Nephron progenitor cell (in vitro differentiated cells): ENCODE measurements around the gene PTPRU.

Source experiments
- DNase-seq: peaks from one replicate; pipeline ENCODE4 v3.0.0; 2021
- H3K27ac Mint-ChIP-seq: 2 replicates; pipeline ENCODE4 v1.8.0; 2021; ENCODE audit warnings: mild to moderate bottlenecking, moderate library complexity, mixed read lengths
- H3K27me3 Mint-ChIP-seq: 2 replicates; pipeline ENCODE4 v1.8.0; 2021; ENCODE audit warnings: mild to moderate bottlenecking, low read depth, mixed read lengths; ENCODE audit not compliant: poor library complexity
- H3K36me3 Mint-ChIP-seq: 2 replicates; pipeline ENCODE4 v1.8.0; 2021; ENCODE audit warnings: low read depth, mixed read lengths
- H3K4me1 Mint-ChIP-seq: 2 replicates; pipeline ENCODE4 v1.8.0; 2021; ENCODE audit warnings: mixed read lengths
- H3K4me3 Mint-ChIP-seq: 2 replicates; pipeline ENCODE4 v1.8.0; 2021; ENCODE audit warnings: mild to moderate bottlenecking, moderate library complexity, mixed read lengths
- H3K9me3 Mint-ChIP-seq: 2 replicates; pipeline ENCODE4 v1.8.0; 2021; ENCODE audit warnings: mild to moderate bottlenecking, moderate library complexity, mixed read lengths
- TF ChIP-seq, protein P1 (sequence below): fragments of 200-600 bp; sonication (generic); IDR thresholded peaks from 2 replicates; pipeline ENCODE4 v1.5.0; 2021; ENCODE audit warnings: antibody characterized with exemption

The PTPRU gene

DNA sequence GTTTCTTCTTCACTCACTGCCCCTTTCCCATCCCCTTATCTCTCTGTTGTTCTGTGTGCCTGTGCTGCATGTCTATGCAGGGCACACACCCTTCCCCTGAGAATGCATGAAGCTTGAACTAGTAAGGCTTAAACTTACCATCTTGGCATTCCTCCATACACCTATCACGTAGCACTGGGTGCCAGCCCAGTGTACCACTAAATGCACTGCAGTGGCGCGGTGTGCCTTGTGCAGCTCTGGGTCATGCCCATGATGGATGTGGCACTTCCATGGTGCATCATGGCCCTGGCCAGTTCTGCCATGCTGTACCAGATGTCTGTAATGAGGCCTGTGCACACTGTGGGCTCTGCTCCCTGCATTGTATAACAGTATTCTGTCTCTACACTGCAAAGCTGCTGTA is 10.7 kb downstream of the PTPRU start:
- Mint-ChIP-seq H3K4me1 (peaks cover 39% of the 10 kb centered on the region), H3K27ac (no peak overlapping the region), H3K36me3 (no peaks in the 10 kb centered on the region), H3K9me3 (no peaks in the 10 kb centered on the region), H3K4me3 (no peak overlapping the region), H3K27me3 (peaks cover 3% of the 10 kb centered on the region)
- no peak for DNase-seq
- TF ChIP-seq, protein P1, sequence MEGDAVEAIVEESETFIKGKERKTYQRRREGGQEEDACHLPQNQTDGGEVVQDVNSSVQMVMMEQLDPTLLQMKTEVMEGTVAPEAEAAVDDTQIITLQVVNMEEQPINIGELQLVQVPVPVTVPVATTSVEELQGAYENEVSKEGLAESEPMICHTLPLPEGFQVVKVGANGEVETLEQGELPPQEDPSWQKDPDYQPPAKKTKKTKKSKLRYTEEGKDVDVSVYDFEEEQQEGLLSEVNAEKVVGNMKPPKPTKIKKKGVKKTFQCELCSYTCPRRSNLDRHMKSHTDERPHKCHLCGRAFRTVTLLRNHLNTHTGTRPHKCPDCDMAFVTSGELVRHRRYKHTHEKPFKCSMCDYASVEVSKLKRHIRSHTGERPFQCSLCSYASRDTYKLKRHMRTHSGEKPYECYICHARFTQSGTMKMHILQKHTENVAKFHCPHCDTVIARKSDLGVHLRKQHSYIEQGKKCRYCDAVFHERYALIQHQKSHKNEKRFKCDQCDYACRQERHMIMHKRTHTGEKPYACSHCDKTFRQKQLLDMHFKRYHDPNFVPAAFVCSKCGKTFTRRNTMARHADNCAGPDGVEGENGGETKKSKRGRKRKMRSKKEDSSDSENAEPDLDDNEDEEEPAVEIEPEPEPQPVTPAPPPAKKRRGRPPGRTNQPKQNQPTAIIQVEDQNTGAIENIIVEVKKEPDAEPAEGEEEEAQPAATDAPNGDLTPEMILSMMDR: no peak

DNA sequence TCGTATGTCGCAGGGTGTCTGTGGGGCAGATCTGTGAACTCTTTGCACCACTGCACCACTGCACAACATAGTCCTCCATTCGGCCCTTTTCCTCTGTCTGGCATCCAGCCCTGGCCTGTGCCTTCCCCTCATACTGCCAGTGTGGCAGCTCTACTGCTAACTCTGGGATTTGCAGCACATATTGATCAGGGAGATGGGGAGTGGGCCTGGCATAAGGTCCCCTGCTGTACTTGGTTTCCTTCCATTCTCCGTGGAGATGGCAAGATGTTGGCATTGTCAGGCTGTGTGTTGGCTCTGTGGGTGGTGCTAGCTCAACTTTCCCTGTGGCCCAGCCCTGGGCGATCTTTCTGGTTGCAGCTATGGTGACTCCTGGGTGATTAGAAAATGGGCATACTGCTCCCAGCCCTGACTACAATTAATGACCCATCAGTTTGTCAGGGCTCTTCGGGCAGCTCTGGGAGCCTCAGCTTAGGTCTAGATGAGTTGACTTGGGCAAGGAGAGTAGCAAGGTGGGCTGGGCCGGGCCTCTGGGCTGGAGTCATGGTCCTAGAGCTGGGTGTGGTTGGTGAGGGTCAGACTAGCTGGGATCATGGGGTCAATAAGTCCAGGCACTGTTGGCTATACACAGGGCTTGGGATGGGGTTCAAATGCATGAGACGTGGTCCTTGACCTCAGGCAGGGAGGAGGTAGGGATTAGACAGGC is 11.4 kb downstream of the PTPRU start:
- H3K36me3 Mint-ChIP-seq: no peaks in the 10 kb centered on the region
- no peaks in the 10 kb centered on the region for H3K9me3 Mint-ChIP-seq
- TF ChIP-seq, protein P1: no peak
- no peak for DNase-seq
- H3K4me3 Mint-ChIP-seq: no peak overlapping the region
- no peak overlapping the region for H3K27ac Mint-ChIP-seq
- peaks cover 39% of the 10 kb centered on the region for H3K4me1 Mint-ChIP-seq
- H3K27me3 Mint-ChIP-seq: peaks cover 3% of the 10 kb centered on the region

DNA sequence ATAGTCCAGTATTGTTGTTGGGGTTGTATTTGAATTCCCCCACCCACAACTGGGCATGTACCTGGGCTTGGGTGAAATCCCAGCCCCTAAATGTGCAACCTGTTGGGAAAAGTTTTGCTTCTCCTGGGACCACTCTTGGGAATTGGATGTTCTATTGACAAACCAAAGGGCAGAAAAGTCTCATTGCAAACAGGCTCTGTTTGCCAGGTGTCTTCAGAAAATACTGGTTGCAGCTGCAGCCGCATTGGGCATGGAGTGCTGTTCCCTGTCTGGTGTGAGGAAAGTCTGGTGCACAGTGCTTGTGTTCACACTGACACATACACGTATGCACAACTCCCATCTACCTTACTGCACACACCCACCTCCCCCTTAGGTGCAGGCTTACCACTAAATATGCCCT is 12.1 kb downstream of the PTPRU start:
- H3K27me3 Mint-ChIP-seq: peaks cover 3% of the 10 kb centered on the region
- peaks cover 39% of the 10 kb centered on the region for H3K4me1 Mint-ChIP-seq
- H3K27ac Mint-ChIP-seq: no peak overlapping the region

DNA sequence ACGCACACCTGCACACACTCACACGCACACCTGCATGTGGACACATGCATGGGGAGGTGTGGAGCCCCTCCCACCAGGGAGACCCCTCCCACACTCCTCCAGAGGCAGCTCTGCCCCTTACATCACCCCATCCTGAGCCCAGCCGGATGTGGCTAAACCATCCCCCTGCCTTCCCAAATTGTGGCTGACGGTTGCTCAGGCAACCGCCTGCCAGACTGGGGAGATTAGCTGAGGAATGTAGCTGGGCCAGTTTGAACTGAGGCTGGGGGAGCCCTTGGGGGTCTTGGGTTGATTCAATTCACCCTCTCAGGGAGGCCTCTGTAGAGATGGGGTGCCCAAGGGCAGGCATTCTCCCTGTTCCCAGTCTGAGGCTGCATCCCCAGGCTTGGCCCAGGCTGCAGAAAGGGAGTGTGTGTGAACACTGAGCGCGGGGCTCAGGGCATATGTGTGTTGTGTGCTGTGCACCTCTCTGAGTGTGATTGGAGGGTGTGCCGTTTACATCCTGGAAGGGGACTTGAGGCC is 12.9 kb downstream of the PTPRU start:
- peak overlapping the region; percentile 40 for H3K27ac Mint-ChIP-seq
- TF ChIP-seq, protein P1: no peak
- no peaks in the 10 kb centered on the region for H3K36me3 Mint-ChIP-seq
- peak; percentile 43 for DNase-seq
- no peaks in the 10 kb centered on the region for H3K9me3 Mint-ChIP-seq
- peaks cover 3% of the 10 kb centered on the region for H3K27me3 Mint-ChIP-seq
- H3K4me1 Mint-ChIP-seq: peaks cover 41% of the 10 kb centered on the region
- H3K4me3 Mint-ChIP-seq: no peak overlapping the region

More for the DNA sequence above, 12.1 kb downstream of the PTPRU start:
- no peaks in the 10 kb centered on the region for H3K9me3 Mint-ChIP-seq
- no peak overlapping the region for H3K4me3 Mint-ChIP-seq
- TF ChIP-seq, protein P1: no peak
- H3K36me3 Mint-ChIP-seq: no peaks in the 10 kb centered on the region
- DNase-seq: no peak

DNA sequence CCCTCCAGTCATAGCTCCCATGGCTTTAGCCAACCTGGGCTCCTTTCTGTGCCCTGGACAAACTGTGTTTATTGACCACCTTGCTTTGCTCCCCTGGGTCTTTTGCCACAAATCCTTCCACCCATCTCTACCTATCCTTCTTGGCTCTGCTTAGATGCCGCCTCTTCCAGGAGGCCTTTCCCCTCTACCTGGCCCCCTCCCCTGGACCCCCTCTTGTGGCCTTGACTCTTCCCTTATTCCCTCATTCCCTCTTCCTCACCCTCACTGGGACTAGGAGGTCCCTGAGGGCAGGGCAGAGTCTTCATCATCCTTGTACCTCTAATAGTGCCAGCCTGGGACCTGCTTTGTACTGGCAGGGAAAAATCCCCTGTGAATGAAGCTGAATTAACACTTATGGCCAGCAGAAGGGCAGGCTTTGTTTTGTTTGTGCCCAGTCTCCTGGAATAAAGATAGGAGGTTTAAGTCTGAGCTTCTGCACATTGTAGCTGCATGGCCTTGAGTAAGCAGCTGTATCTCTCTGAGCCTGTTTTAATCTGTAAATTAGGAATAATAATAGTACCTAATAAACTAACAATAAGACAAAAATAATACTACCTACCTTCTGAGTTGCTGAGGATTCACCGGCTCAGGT is 13.7 kb downstream of the PTPRU start:
- peaks cover 3% of the 10 kb centered on the region for H3K27me3 Mint-ChIP-seq
- H3K36me3 Mint-ChIP-seq: no peaks in the 10 kb centered on the region
- no peak overlapping the region for H3K4me3 Mint-ChIP-seq
- no peaks in the 10 kb centered on the region for H3K9me3 Mint-ChIP-seq
- TF ChIP-seq, protein P1: no peak
- peak overlapping the region; percentile 60 for H3K27ac Mint-ChIP-seq
- no peak for DNase-seq
- peaks cover 49% of the 10 kb centered on the region for H3K4me1 Mint-ChIP-seq
